Fibroblast of lung (primary cell): ENCODE results near the gene IL20.

ENCODE experiments used
- CTCF ChIP-seq, 2 donors: IDR thresholded peaks in 1 of 2; conservative IDR thresholded peaks in 1 of 2; 1 replicate in 1 of 2; 2 replicates in 1 of 2; pipeline ENCODE4 v1.5.1; 2011 to 2012; ENCODE audit warnings: low read length in 2 of 2, control low read depth in 1 of 2, inconsistent platforms in 1 of 2, low read depth in 1 of 2, mild to moderate bottlenecking in 1 of 2
- EZH2 ChIP-seq: IDR thresholded peaks from 2 replicates; pipeline ENCODE4 v1.5.1; 2012; ENCODE audit warnings: low read length, control low read depth, mild to moderate bottlenecking; ENCODE audit errors: missing control alignments

DNA sequence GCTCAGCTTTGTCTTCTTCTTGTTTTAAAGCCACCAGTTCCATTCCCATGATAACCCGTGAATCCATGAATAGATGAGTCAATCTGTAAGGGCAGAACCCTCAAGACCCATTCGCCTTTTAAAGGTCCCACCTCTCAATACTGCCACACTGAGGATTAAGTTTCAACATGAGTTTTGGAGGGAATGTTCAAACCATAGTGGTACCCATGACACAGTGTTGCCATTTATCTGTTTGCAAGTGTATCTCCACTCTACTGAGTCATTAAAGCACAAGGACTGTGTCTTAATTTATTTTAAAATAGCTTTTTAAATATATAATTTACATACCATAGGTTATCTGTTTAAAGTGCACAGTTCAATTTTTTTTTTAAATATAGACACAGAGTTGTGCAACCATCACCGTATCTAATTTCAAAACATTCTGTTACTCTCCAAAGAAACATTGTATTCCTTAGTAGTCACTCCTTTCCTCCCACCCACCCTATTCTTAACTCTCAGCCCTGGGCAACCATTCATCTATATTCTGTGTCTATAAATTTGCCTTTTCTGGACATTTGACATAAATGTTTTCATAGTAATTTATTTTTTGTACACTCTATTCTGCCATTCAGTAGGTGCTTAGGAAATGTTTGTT, 27.0 kb downstream of the IL20 start:
- no peak for TF ChIP-seq CTCF (conservative IDR thresholded peaks at IDR 0.05 in 1 of 2, IDR thresholded peaks at IDR 0.05 in 1 of 2; ENCODE audit: low read depth in 1 of 2, low read length in 2 of 2)
- TF ChIP-seq EZH2, result no peak
